ENCODE measurements around the gene ATP5MK. TPM values are rescaled to one million over a fixed set of nuclear protein-coding genes. Genes with fewer than 3 reads are reported as not detected.

ATP5MK gene
- total RNA-seq, 1 experiment from 2014 or later = 335 TPM

- H3K9ac ChIP-seq (ENCODE audit: extremely low read depth, insufficient read length, low read length) = no peak overlapping the region
- no peak overlapping the region for H4K8ac ChIP-seq (replicated peaks; ENCODE audit: insufficient read length, low read depth, low read length)
- no peak overlapping the region for H2AK5ac ChIP-seq (ENCODE audit: insufficient read length, low read length)
- no peak overlapping the region for H2BK20ac ChIP-seq (ENCODE audit: low read depth, low read length, poor library complexity, severe bottlenecking)
- no peaks in the 10 kb centered on the region for H3K9me3 ChIP-seq (ENCODE audit: control insufficient read depth, low read depth, low read length)
- no peak overlapping the region for H2BK5ac ChIP-seq (ENCODE audit: insufficient read length, low read length)
- H3K27me3 ChIP-seq (ENCODE audit: insufficient read depth, low read length) = no peaks in the 10 kb centered on the region
- H3K4ac ChIP-seq (ENCODE audit: low read depth, low read length) = no peak overlapping the region
- H3K14ac ChIP-seq (ENCODE audit: insufficient read depth, low read length) = no peak overlapping the region
- no peak overlapping the region for H3K27ac Mint-ChIP-seq
- no peaks in the 10 kb centered on the region for H3K4me1 Mint-ChIP-seq
- H3K36me3 Mint-ChIP-seq (ENCODE audit: insufficient read depth in 1 of 3, low read depth in 3 of 3) = peaks cover 46 to 94% (median 76%) of the 10 kb centered on the region in 3 experiments
- H3K9me3 Mint-ChIP-seq = no peaks in the 10 kb centered on the region
- no peak overlapping the region for H2BK15ac ChIP-seq (ENCODE audit: low read depth, low read length)
- no CpG with 5 or more reads among the region's 2 CpGs for WGBS (ENCODE audit: extremely low coverage, insufficient read length, low lambda C conversion rate)
- H3K4me3 Mint-ChIP-seq = no peak overlapping the region
- H4K20me1 ChIP-seq (ENCODE audit: control insufficient read depth, insufficient read depth, insufficient read length) = no peaks in the 10 kb centered on the region
- TF ChIP-seq CTCF (conservative IDR thresholded peaks at IDR 0.05) = no peak
- no peak overlapping the region for H3K18ac ChIP-seq (ENCODE audit: insufficient read length, low read depth, low read length)
- H3K4me2 ChIP-seq (ENCODE audit: insufficient read depth, insufficient read length, low read length) = no peak overlapping the region
- H3T11ph ChIP-seq (ENCODE audit: low read length) = no peak overlapping the region
- no peak overlapping the region for H2BK120ac ChIP-seq (ENCODE audit: low read depth, low read length, poor library complexity, severe bottlenecking)
- no peak overlapping the region for H4K5ac ChIP-seq (ENCODE audit: insufficient read length, low read depth, low read length)
- H4K91ac ChIP-seq (ENCODE audit: insufficient read length, low read depth, low read length) = no peak overlapping the region
- no peak for DNase-seq
- no peak overlapping the region for H2BK12ac ChIP-seq (ENCODE audit: insufficient read length, low read depth, low read length)
- no peak overlapping the region for H3K23ac ChIP-seq (ENCODE audit: insufficient read length, low read depth, low read length)
- H3K79me2 ChIP-seq (ENCODE audit: insufficient read depth, low read length) = no peaks in the 10 kb centered on the region
- no peaks in the 10 kb centered on the region for H3K79me1 ChIP-seq (ENCODE audit: insufficient read depth, low read depth, low read length, poor library complexity, severe bottlenecking)
- H3K27me3 Mint-ChIP-seq (ENCODE audit: low read depth) = no peaks in the 10 kb centered on the region
- no peak overlapping the region for H3K27ac ChIP-seq (ENCODE audit: insufficient read length, low read depth, low read length)
- no peaks in the 10 kb centered on the region for H3K23me2 ChIP-seq (ENCODE audit: insufficient read length, low read depth, low read length, poor library complexity, severe bottlenecking)
- H3K56ac ChIP-seq (ENCODE audit: insufficient read length, low read depth, low read length) = no peak overlapping the region
- H2AFZ ChIP-seq (ENCODE audit: low read length) = no peak overlapping the region
- H3K4me1 ChIP-seq (ENCODE audit: insufficient read depth, low read length) = no peaks in the 10 kb centered on the region
Observed at GRCh38 chr10:103413564-103413963, 17.3 kb upstream of the ATP5MK start.
